Measurements from ENCODE around the gene EPHA4. TPM values are rescaled to one million over a fixed set of nuclear protein-coding genes. Genes with fewer than 3 reads are reported as not detected.

Gene EPHA4
- polyA plus RNA-seq (ENCODE audit: insufficient read length in 3 of 3) = 10 to 100 TPM; 53.1 to 59.1 (median 54.9) TPM

DNA sequence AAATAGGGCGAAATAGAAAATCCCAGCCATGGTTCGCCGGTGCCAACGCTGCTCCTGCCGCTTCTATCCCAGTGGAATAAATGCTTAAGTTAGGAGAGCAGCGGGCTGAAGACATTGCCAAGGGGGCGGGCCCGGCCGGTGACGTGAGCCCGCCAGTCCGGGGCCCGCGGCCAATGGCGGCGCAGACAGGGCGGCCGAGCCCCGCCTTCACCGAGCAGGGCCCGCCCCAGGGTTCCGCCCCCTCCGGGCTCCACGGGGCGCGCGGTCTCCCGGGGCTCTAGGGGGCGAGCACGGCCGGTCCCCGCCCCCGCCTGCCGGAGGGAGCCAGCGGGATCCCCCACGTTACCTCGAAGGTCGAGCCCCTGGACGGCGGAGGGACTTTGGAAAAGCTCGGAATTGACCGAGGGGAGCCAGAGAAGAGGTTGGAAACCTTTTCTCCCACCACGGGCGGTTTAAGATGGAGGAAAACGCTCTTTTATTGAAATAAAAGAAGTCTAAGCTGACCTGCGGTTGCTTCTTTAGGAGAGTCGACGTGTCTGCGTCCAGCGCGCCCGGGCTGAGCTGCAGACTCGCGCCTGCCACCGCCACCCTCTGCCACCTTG is at the start of gene EPHA4:
Gene EPHA4 (minus strand): TSS at position 86 of the 602 bp plus-strand sequence. CDS start 56 bp downstream, at position 30.
- peak in 1 of 3 donors; percentile 85 for DNase-seq (ENCODE audit: low read depth in 3 of 3, low spot score in 2 of 3)

DNA sequence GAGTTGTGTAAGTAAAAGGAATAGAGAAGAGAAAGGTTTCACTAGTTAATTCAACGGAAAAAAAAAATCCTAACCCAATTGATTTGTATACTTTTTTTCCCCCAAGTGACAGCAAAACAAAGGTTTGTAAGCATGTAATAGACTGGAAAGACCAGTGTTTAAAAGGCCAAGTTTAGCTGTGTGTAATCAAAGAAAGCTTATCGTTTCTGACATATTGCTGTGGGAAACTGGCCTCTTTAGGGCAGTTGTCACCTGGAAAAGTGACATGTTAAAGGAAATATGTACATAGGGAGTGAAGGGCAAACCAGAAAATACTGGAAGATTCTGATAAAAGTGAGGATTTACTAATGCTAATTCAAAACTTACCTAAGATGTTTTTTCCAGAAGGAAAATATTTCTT is 45.9 kb upstream of the EPHA4 start:
- no peak for DNase-seq (ENCODE audit: low read depth in 3 of 3, low spot score in 2 of 3)

DNA sequence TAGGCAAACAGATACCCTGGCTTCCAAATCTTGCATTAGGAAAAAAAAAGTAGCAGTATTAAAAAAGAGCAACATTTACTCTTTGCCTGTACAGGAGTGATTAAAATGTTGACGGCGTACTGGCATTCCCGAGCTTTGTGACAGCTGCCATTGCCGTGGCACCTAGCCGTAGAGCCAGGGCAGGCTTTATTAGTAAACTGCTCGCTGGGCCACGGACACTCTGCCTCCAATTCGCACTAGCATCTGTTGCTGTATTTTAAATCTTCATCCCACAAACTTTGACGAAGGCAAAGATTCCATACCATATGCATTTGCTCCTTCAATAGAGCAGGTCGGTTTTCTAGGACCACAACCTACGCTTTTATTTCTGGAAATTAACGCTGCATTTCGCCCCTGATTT is 44.5 kb upstream of the EPHA4 start:
- no peak for DNase-seq (ENCODE audit: low read depth in 3 of 3, low spot score in 2 of 3)

DNA sequence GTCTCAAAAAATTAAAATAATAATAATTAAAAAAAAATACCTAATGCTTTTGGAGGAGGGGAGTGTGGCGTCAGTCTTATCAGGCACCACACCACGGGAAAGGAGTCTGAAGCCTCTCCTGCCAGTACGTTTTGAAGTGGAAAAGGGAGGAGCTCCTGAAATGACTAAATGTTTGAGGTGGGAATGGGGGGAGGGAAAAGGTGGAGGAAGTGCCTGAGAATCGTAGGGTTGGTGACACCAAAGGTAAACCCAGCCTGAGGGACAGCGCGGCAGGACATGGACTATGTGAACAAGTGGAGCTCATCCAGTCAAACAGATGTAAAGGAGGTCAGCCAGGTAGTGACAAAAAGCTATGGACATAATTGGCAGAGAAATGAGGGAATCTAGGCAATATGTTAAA is 42.2 kb upstream of the EPHA4 start:
- no peak for DNase-seq (ENCODE audit: low read depth in 3 of 3, low spot score in 2 of 3)

DNA sequence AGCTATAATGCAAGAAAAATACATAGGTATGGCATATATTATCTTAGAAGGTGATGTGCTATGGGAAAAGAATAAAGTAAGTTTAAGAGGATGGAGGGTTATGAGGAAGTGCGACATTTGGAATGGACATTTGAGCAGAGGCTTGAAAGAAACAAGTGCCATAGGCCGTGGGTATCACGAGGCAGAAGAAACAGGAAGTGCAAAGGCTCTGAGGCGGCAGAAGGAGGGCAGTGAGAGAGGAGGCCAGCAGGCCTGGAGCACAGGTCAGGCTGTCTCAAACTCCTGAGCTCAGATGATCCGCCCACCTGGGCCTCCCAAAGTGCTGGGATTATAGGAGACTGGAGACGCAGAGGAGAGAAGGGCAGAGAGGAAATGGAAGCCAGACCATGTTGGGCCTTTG is 40.7 kb upstream of the EPHA4 start:
- no peak for DNase-seq (ENCODE audit: low read depth in 3 of 3, low spot score in 2 of 3)

DNA sequence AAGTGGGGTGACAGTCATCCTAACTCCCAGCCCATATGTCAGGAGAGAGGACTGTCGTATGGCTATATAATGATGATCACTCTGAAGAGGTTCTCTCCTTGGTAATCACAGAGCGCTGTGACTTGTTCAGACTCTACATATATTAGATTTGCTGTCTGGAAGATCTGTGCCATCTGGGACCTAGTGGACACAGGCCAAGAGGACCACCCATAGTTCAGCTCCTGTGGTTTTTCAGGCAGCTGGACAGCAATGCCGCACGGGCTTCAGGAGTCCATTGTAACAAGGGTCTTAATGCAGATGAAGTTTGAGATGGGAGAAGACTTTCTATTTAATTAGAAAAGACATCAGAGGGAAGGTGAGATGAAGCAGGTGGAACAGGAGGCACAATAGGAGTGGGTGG is 40.1 kb upstream of the EPHA4 start:
- no peak for DNase-seq (ENCODE audit: low read depth in 3 of 3, low spot score in 2 of 3)

DNA sequence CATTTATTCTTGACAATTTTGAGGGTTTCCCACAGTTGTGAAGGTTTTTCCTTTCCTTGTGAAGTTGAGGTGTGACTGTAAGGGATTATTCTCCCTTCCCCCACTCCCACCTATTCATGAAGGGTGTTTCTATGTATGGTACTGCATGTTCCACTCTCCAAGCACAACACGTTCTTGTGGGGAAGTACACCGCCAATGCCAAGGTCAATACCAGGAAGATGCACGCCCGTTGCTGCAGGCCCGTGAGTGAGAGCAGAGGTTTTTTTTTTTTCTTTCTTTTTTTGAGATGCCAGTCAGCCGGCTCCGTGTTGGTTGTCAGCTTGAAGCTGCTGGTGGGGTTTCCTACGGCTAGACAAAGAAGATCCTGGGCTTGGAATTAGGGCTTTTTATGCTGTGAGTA is 38.6 kb upstream of the EPHA4 start:
- no peak for DNase-seq (ENCODE audit: low read depth in 3 of 3, low spot score in 2 of 3)

DNA sequence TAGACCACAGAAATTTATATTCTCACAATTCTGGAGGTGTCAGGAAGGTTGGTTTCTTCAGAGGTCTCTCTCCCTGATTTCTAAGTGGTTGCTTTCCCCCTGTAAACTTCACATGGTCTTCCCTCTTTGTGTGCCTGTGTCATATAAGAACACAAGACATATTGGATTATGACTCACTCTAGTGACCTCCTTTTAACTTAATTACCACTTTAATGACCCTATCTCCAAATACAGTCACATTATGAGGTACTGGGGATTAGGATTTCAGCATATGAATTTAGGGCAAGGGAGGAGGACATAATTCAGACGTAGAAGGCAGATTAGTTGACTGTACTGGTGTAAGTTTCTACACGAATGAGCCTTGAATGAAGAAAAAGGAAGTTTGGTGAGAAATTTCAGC is 38.2 kb upstream of the EPHA4 start:
- no peak for DNase-seq (ENCODE audit: low read depth in 3 of 3, low spot score in 2 of 3)

DNA sequence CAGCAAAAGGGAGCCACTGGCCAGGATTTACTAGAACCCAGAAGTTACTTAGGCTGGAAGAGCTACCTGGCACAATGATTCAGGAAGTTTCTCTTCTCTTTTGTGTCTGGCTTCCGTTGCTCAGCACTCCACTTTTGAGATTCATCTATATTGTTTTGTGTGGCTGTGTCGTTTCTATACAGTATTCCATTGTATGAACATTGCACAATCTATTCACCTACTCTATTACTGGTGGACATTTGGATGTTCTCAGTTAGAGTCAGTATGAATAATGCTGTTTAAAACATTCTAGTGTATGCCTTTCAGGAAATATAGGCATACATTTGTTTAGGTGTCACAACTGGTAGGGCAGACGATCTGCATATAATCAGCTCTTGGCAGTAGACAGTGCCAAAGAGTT is 36.3 kb upstream of the EPHA4 start:
- no peak for DNase-seq (ENCODE audit: low read depth in 3 of 3, low spot score in 2 of 3)

DNA sequence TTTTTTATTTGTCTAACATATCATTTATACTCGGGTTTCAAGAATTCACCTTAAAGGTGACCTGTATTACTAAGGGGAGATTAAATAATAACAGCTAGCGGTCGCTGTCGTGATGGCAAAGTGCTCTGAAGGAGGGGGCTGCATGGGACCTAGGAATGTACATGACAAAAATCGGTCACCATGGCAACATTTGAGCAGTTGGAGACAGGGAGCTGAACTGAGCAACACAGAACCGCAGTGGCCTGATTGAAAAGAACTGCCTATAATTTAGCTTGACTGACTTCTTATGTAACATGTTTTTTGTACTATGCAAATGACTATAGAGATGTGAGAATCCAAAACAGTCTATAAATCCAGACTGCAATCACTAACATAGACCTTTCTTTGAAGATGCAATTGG is 34.3 kb upstream of the EPHA4 start:
- no peak for DNase-seq (ENCODE audit: low read depth in 3 of 3, low spot score in 2 of 3)

DNA sequence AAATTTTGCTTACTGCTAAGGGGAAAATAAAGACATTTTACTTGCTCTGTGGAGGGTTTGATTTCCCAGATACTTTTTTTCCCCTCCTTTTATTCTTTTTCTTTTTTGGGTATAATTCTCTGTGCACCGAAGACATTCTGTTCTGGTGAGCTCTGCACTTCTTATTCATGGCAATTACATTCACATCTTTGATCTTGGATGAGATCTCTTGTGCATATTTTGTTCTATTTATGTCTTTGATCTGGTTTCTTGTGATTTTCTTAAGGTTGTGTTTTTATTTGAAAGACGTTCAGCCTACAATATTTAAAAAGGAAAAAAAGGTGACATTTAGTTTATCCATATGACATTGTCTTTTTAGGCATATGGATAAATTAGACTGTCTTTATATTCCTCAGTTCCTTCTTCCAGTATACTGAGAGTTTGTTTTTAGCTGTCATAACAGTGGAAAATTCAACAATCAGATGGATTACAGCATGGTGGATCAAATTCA is 33.7 kb upstream of the EPHA4 start:
- no peak for DNase-seq (ENCODE audit: low read depth in 3 of 3, low spot score in 2 of 3)

DNA sequence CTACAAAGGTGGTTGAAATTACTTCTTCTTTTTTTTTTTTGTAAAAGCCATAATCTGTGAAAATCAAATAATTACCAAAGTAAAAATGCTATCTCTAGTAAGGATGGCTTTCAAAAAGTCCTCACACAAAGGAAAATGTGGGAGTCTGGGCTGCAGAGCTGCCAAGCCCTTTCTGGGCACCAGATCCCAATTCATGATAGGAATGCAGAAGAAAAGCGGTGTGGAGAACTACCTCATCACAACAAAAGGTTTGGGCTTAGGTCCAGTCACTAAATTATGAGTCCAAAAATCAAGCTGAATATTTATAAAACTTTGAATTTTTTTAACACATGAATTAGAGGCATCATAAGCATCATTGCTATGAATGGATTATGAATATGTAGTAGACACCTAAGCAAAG is 30.8 kb upstream of the EPHA4 start:
- no peak for DNase-seq (ENCODE audit: low read depth in 3 of 3, low spot score in 2 of 3)

DNA sequence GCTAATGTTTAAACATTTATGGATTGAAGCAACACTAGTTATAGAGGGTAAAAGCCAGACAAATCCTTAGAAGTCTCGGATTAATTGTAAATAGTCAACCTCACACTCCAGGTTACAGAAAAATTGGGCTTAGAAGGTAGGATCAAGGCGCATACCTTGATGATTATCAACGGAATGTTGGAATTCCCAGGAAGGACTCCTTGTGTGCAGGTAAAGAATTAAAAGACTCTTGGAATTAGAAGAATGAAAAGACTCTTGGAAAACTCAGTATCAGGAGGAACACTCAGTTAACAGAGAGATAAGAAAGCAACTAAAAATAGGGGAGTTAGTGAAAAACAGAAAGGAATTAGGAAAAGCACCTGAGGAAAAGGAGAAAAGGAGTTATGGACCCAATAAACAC is 29.3 kb upstream of the EPHA4 start:
- no peak for DNase-seq (ENCODE audit: low read depth in 3 of 3, low spot score in 2 of 3)

DNA sequence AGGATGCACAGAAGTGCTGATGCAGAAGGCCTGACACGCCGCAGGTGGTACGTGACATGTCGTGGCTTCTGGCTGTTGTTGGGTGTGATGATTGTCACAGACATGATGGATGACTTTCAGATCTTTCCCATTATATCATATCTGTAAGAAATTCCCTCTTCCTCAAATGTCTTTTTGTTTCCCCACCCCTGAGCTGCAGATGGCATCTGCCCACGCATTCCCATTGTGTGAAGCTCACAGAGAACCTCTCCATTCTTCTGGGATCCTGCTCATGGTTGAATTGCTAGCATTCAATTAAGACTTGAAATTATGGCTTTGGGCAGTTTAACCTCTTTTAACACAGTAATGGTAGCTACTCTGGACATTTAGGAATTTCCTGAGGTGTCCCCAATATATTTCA is 28.3 kb upstream of the EPHA4 start:
- DNase-seq (ENCODE audit: low read depth in 3 of 3, low spot score in 2 of 3) = no peak

DNA sequence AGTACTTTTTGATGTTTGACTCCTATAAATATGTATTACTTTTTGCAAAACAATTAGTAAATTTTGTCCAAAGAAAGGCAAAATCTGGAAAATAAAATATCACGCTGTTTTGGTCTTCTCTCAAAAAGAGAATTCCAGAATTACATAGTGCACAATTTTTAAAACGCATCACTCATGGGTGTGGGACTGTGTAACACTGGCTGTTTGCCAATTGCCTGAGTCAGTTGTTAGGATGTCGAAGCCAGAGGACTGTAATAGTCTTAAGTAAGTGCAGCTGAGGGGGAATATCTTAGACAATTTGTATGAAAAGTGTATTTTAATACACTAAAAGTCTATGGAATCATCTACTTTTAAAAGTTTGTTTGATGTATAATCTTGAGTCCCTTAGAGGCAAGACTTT is 24.1 kb upstream of the EPHA4 start:
- no peak for DNase-seq (ENCODE audit: low read depth in 3 of 3, low spot score in 2 of 3)

DNA sequence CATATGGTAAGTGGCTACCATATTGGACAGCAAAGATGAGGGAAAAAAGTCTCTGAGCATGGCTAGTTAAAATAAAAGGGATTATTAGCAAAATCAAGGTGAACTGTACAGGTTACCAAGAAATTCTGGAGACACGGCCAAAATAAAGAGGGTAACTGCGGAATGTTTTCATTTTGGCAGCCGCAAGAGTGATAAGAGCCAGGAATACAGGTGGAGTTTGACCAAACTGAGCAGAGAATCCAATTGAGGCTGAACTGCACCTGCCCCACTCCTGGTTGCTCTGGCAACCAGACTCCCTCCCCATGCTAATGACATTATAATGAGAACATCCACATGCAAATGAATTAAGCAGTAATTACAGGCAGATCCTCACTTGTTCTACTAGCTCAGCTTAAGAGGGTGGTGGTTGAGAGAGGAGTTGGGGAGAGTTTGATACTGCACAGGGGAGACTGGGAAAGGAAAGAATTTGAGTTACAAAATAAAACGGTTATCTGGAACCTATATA is 18.8 kb upstream of the EPHA4 start:
- no peak for DNase-seq (ENCODE audit: low read depth in 3 of 3, low spot score in 2 of 3)

DNA sequence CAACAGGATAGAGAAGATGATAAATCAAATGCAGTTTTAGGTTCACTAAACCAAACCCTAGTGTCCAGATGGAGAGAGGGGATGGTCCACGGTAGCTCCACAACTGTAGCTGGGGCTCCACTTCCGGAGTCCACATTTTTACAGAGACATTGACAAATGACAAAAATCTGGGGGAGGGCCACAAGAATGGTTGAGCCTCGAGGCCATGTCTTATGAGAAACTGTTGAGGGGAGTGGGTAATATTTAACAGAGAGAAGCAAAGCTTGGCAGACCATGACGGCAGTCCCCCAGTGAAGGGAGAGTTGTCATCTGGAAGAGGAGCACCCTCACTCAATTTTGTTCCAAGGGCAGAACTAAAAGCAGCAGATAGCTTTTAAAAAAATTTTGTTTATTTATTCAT is 17.6 kb upstream of the EPHA4 start:
- no peak for DNase-seq (ENCODE audit: low read depth in 3 of 3, low spot score in 2 of 3)

DNA sequence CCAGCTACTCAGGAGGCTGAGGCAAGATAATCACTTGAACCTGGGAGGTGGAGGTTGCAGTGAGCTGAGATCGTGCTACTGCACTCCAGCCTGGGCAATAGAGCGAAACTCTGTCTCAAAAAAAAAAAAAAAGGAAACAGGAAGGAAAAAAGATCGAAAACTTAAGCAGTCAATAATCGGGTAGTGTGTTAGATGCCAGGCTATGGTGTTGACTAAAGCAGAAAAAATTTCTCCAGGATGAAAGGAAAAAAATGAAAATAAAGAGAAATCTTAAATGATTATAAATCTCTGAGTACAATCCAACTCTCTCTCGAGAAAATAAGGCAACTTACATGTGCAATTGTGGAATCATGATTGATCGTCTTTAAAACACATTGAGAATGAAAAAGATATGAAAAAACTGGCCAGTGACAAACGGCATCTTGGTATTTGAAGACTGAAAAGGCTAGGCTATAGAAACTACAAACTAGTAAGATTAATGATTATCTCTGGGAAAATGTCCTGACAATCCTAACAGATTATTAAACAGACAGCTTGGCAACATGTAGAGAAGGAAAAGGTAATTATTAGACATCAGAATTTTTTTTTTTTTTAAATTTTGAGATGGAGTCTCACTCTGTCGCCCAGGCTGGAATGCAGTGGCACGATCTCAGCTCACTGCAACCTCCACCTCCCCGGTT is 16.3 kb upstream of the EPHA4 start:
- no peak for DNase-seq (ENCODE audit: low read depth in 3 of 3, low spot score in 2 of 3)

DNA sequence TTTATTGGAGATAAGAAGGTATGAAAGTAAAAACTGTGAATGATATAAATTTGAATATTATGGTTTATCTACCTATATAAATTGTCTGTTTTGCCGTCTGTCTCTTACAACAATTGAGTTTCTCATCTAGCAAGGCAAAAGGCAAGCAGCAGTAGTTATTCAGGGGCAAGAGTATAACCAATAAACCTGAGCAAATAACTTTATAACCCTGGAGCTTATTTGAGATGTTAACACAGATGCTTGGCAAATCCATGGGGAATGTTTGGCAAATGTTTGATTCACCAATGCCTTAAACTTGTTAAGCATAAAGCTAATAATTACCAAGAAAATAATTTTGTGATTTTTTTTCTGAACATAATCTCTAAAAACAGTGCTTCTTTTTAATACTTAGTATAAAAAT is 9.9 kb upstream of the EPHA4 start:
- DNase-seq (ENCODE audit: low read depth in 3 of 3, low spot score in 2 of 3) = no peak

DNA sequence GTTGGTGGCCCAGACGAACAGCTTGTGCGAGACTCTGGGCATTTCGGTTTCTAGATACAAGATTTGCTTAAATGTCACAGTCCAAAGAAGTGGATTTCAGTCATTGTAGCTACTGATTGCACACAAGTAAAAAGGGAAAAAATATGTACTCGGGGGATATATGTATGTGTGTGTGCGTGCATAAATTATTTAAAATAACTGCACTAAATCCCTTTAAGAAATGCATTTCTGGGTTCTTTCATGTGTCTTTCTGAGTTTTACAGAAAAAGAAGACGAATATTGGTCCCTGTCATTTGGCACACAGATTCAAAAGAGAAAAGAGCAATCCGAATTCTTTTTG is 2.1 kb upstream of the EPHA4 start:
- DNase-seq (ENCODE audit: low read depth in 3 of 3, low spot score in 2 of 3) = no peak

DNA sequence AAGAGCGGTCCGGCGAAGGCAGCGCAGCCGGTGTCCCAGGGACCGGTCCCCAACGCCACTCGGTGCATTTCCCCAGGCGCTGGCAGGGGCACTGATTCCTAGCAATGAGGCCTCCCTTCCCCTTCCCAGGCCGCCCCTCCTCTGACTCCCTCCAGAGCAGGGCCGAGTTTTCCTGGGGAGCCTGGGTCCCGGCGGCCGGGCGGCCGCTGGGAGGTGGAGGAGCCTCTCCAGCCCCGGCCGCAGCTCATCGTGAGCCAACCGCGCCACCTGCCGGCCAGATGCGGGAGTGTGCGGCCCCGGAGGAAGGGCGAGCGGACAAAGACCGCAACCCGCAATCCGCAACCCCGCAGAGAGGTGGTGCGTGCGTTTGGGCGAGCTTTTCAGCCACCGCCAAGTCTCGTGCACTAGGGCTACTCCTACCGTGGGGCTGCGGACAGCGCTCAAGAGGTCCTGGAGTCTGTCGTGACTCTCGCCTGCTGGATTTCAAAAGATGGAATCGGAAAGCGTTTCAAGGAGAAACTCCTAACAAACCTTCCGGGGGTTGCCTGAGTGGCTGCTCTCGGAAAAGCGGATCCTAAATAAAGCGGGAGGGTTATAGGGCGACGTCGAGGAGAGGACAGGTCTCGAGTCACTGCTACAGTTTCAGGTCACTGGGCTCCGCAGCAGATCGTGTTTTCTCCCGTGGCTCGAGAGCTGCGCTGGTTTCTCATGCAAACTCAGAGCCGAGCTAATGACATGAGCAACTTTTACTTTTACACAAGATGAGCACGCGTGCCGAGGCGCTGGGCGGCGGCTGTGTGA is 1.5 kb upstream of the EPHA4 start:
- DNase-seq (ENCODE audit: low read depth in 3 of 3, low spot score in 2 of 3) = peak in 1 of 3 donors; percentile 81
